A549 (cell line): ENCODE measurements around the gene MYO10. TPM values are rescaled to one million over a fixed set of nuclear protein-coding genes. Genes with fewer than 3 reads are reported as not detected.

Experiments
- ATAC-seq, 2 experiments: fragments of 200-7000 bp in 1 of 2; fragments of >200 bp in 1 of 2; cut with Nextera tagmentation in 1 of 2; cut with Tn5 transposase in 1 of 2; 3 replicates each; pipeline versions ENCODE4 v1.8.0 to v1.9.1; 2018 to 2020; ENCODE audit warnings: mild to moderate bottlenecking in 1 of 2, moderate library complexity in 1 of 2
- CTCF ChIA-PET: fragments of 300-600 bp; sonication (Branson Sonifier 250); formaldehyde crosslinking; extraction: SDS; loops from one replicate; lab custom pipeline; 2021; ENCODE audit warnings: antibody characterized with exemption, inconsistent platforms; lab: Yijun Ruan, JAX
- POLR2A ChIA-PET: fragments of 350-600 bp; formaldehyde crosslinking; extraction: SDS; loops from one replicate; lab custom pipeline; 2021; ENCODE audit warnings: antibody characterized with exemption, inconsistent platforms; lab: Yijun Ruan, JAX
- DNase-seq, 2 experiments: peaks; one replicate each; pipeline versions ENCODE4 v3.0.0 to v3.0.0-alpha.2; 2011 to 2016; ENCODE audit warnings: low read depth in 1 of 2, low spot score in 1 of 2
- FAIRE-seq: peaks from 2 replicates; lab custom pipeline; 2011; peaks lifted over from hg19 to GRCh38; lab: Jason Lieb, UNC
- H3K27ac ChIP-seq, 2 experiments: fragments of >200 bp; sonication (Bioruptor Twin); formaldehyde crosslinking; 3 replicates each; pipeline ENCODE4 v1.5.1; 2016 to 2017
- H3K4me1 ChIP-seq: fragments of >200 bp; sonication (Bioruptor Twin); formaldehyde crosslinking; 3 replicates; pipeline ENCODE4 v1.6.1; 2016
- H3K4me2 ChIP-seq: fragments of >200 bp; sonication (Bioruptor Twin); formaldehyde crosslinking; 3 replicates; pipeline ENCODE4 v1.6.1; 2016
- H3K4me3 ChIP-seq: fragments of >200 bp; sonication (Bioruptor Twin); formaldehyde crosslinking; 3 replicates; pipeline ENCODE4 v1.5.1; 2016
- H3K9me3 ChIP-seq: fragments of >200 bp; sonication (Bioruptor Twin); formaldehyde crosslinking; 3 replicates; pipeline ENCODE4 v1.6.1; 2016
- ATOH8 ChIP-seq: fragments of 250-450 bp; sonication (Bioruptor Pico); IDR thresholded peaks from 2 replicates; pipeline ENCODE4 v1.5.0; 2020; ENCODE audit warnings: low read depth, mild to moderate bottlenecking, moderate library complexity
- CBX2 ChIP-seq: fragments of 200-600 bp; sonication (generic); IDR thresholded peaks from 2 replicates; pipeline ENCODE4 v1.6.1; 2016; ENCODE audit warnings: low read depth, mild to moderate bottlenecking, borderline replicate concordance
- CHD2 ChIP-seq: fragments of 150-350 bp; IDR thresholded peaks from 2 replicates; pipeline ENCODE4 v1.6.1; 2014; ENCODE audit warnings: low read length; ENCODE audit not compliant: partially characterized antibody
- E2F6 ChIP-seq: IDR thresholded peaks from 2 replicates; pipeline ENCODE4 v1.6.1; 2012; ENCODE audit warnings: low read depth, borderline replicate concordance
- EHMT2 ChIP-seq: fragments of 200-600 bp; sonication (generic); IDR thresholded peaks from 2 replicates; pipeline ENCODE4 v1.6.1; 2016; ENCODE audit warnings: antibody characterized with exemption, low read depth, mild to moderate bottlenecking, moderate library complexity
- ELK1 ChIP-seq: fragments of 150-350 bp; IDR thresholded peaks from 2 replicates; pipeline ENCODE4 v1.6.1; 2014; ENCODE audit warnings: low read depth, mild to moderate bottlenecking, low read length
- EP300 ChIP-seq, 2 experiments: fragments of >200 bp; sonication (Bioruptor Twin); formaldehyde crosslinking; IDR thresholded peaks; 2 replicates in 1 of 2; 3 replicates in 1 of 2; pipeline ENCODE4 v1.6.1; 2016 to 2017
- ESRRA ChIP-seq: fragments of 150-350 bp; IDR thresholded peaks from 2 replicates; pipeline ENCODE4 v1.6.1; 2014; ENCODE audit warnings: mild to moderate bottlenecking, low read length, borderline replicate concordance
- FOSB ChIP-seq: fragments of 250-450 bp; sonication (Bioruptor Pico); IDR thresholded peaks from 2 replicates; pipeline ENCODE4 v1.5.0; 2020; ENCODE audit warnings: mild to moderate bottlenecking, moderate library complexity
- FOSL2 ChIP-seq, 2 experiments: fragments of 450-650 bp in 1 of 2; fragments of >200 bp in 1 of 2; sonication (Bioruptor Twin) in 1 of 2; formaldehyde crosslinking; IDR thresholded peaks; 2 replicates each; pipeline versions ENCODE4 v1.5.0 to v1.6.1; 2016 to 2020; ENCODE audit warnings: mild to moderate bottlenecking in 1 of 2, moderate library complexity in 1 of 2
- FOXS1 ChIP-seq: fragments of 250-450 bp; sonication (Bioruptor Pico); IDR thresholded peaks from 2 replicates; pipeline ENCODE4 v1.5.0; 2020; ENCODE audit warnings: mild to moderate bottlenecking, moderate library complexity
- HDAC2 ChIP-seq: fragments of 200-600 bp; sonication (generic); IDR thresholded peaks from 2 replicates; pipeline ENCODE4 v1.6.1; 2016
- HEYL ChIP-seq: fragments of 250-450 bp; sonication (Bioruptor Pico); IDR thresholded peaks from 2 replicates; pipeline ENCODE4 v1.8.0; 2021; ENCODE audit warnings: mild to moderate bottlenecking, moderate library complexity
- HOXB13 ChIP-seq: fragments of 250-450 bp; sonication (Bioruptor Pico); IDR thresholded peaks from 2 replicates; pipeline ENCODE4 v1.5.0; 2020; ENCODE audit warnings: low read depth, mild to moderate bottlenecking, moderate library complexity
- JUN ChIP-seq, 2 experiments: fragments of >200 bp; sonication (Bioruptor Twin); formaldehyde crosslinking; IDR thresholded peaks; 2 replicates in 1 of 2; 3 replicates in 1 of 2; pipeline ENCODE4 v1.6.1; 2016 to 2017
- JUNB ChIP-seq: fragments of >200 bp; sonication (Bioruptor Twin); formaldehyde crosslinking; IDR thresholded peaks from 2 replicates; pipeline ENCODE4 v1.6.1; 2016
- KDM1A ChIP-seq: fragments of 200-600 bp; sonication (generic); IDR thresholded peaks from 2 replicates; pipeline ENCODE4 v1.6.1; 2016; ENCODE audit warnings: low read depth, mild to moderate bottlenecking
- KDM5A ChIP-seq: fragments of 200-600 bp; sonication (generic); IDR thresholded peaks from 2 replicates; pipeline ENCODE4 v1.6.1; 2016; ENCODE audit warnings: antibody characterized with exemption, mild to moderate bottlenecking
- MAZ ChIP-seq: fragments of 150-350 bp; IDR thresholded peaks from 2 replicates; pipeline ENCODE4 v1.6.1; 2014; ENCODE audit warnings: antibody characterized with exemption, low read depth, low read length, borderline replicate concordance
- NFE2L2 ChIP-seq: fragments of 150-350 bp; conservative IDR thresholded peaks from 2 replicates; pipeline ENCODE4 v1.6.1; 2014; ENCODE audit warnings: low read length
- POLR2A ChIP-seq: IDR thresholded peaks from 2 replicates; pipeline ENCODE4 v1.6.1; 2012; ENCODE audit warnings: mild to moderate bottlenecking, low read length
- POLR2AphosphoS2 ChIP-seq: conservative IDR thresholded peaks from 2 replicates; pipeline ENCODE4 v1.6.1; 2012; ENCODE audit warnings: low read length, improper control_type of control experiment, inconsistent platforms
- RCOR1 ChIP-seq: fragments of 150-350 bp; IDR thresholded peaks from 2 replicates; pipeline ENCODE4 v1.6.1; 2014; ENCODE audit warnings: antibody characterized with exemption, low read length, low read depth
- REST ChIP-seq: fragments of 200-600 bp; sonication (generic); IDR thresholded peaks from 2 replicates; pipeline ENCODE4 v1.6.1; 2016; ENCODE audit warnings: antibody characterized with exemption, mild to moderate bottlenecking, moderate library complexity
- RFX5 ChIP-seq: fragments of 450-650 bp; IDR thresholded peaks from 2 replicates; pipeline ENCODE4 v1.7.1; 2014; ENCODE audit warnings: antibody characterized with exemption, mild to moderate bottlenecking, moderate library complexity
- RNF2 ChIP-seq: fragments of 200-600 bp; sonication (generic); IDR thresholded peaks from 2 replicates; pipeline ENCODE4 v1.6.1; 2016; ENCODE audit warnings: low read depth, mild to moderate bottlenecking, antibody characterized with exemption, moderate library complexity, borderline replicate concordance
- TFCP2L1 ChIP-seq: fragments of 250-450 bp; sonication (Bioruptor Pico); IDR thresholded peaks from 2 replicates; pipeline ENCODE4 v1.5.0; 2021; ENCODE audit warnings: mild to moderate bottlenecking
- USF2 ChIP-seq: fragments of 450-650 bp; IDR thresholded peaks from 2 replicates; pipeline ENCODE4 v1.6.1; 2014; ENCODE audit warnings: antibody characterized with exemption
- ZC3H11A ChIP-seq: fragments of 450-650 bp; IDR thresholded peaks from 2 replicates; pipeline ENCODE4 v1.6.1; 2014; ENCODE audit warnings: antibody characterized with exemption, mild to moderate bottlenecking
- WGBS: methylation state at CpG from one replicate; pipeline ENCODE4 v1.1.6; 2017; ENCODE audit errors: missing lambda C conversion rate; 5-methylcytosine and 5-hydroxymethylcytosine counted together
- polyA plus RNA-seq, 4 experiments: library from polyadenylated mRNA; depleted of rRNA in 3 of 4; stranded (reverse); fragments of >200 nt; fragmentation: RNase III in 1 of 4; extraction: RNeasy Plus Mini Kit Qiagen cat#74134 plus additional on column Dnase treatment in 1 of 4; gene quantifications; 2 replicates in 3 of 4; 3 replicates in 1 of 4; pipeline ENCODE4 v1.2.3, GENCODE V29; 2011 to 2017
- TF ChIP-seq, protein P1 (sequence below): IDR thresholded peaks from 2 replicates; pipeline ENCODE4 v1.6.1; 2012

MYO10 gene
- polyA plus RNA-seq, 2 of the 4 experiments (the other 2 are of a cell fraction) = 68.0 to 68.5 TPM

DNA sequence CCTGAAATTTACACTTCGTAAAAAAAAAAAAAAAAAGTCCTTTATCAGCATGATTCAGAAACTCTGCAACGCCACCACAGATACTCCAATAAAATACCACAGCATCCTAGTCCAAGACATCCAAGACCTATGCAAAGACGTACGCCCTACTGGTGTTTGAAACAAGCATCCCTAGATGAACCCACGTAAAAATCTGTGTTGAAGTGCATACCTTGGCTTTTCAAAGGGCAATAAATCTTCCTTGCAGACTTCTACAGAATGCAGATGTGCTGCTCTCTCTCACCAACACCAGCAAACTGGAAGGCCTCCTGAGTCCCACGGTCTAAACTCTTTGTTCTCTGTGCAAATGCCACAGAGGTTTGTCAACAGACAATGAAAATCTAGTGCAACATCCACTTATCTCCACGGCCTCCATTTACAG lies 38.8 kb downstream of the MYO10 start (continued):
- no peak for TF ChIP-seq REST
- TF ChIP-seq RNF2 = no peak
- TF ChIP-seq ZC3H11A = no peak
- TF ChIP-seq HOXB13 (CRISPR knock-in tag) = peak; percentile 56; the same call in 1 of the 2 replicates
- TF ChIP-seq CHD2 = no peak
- no peak for TF ChIP-seq ELK1
- no peak; the same call in 1 of the 2 replicates for TF ChIP-seq HEYL
- TF ChIP-seq EHMT2 = no peak
- TF ChIP-seq KDM1A = no peak
- TF ChIP-seq JUNB = peak; percentile 44; the same call in 1 of the 2 replicates
- TF ChIP-seq HDAC2 = no peak
- no peak for TF ChIP-seq POLR2AphosphoS2
- TF ChIP-seq FOXS1 = no peak
- no peak for TF ChIP-seq MAZ
- no peak; the same call in 1 of the 2 replicates for TF ChIP-seq TFCP2L1 (CRISPR knock-in tag)
- TF ChIP-seq RFX5 = no peak
- TF ChIP-seq NFE2L2 = peak; percentile 86
- TF ChIP-seq EP300 (IDR thresholded peaks at IDR 0.05) = peak; percentile 80 to 88
- peak; percentile 62 to 82; a peak in 4 of 5 replicates for TF ChIP-seq JUN (IDR thresholded peaks at IDR 0.05)
- no peak for TF ChIP-seq USF2
- TF ChIP-seq RCOR1 = no peak
- no peak for TF ChIP-seq E2F6
- TF ChIP-seq, all 56 proteins: peak for 15

GRCh38 chr5:16896767-16897166 lies 39.3 kb downstream of the MYO10 start:
- DNase-seq = no peak
- 4% methylated on average over 4 of the region's 4 CpGs for WGBS
- H3K27ac ChIP-seq = peak overlapping the region; percentile 95
- FAIRE-seq = no peak
- H3K4me1 ChIP-seq = peaks cover 93% of the 10 kb centered on the region
- peak overlapping the region; percentile 91 for H3K4me2 ChIP-seq
- H3K4me3 ChIP-seq = peak overlapping the region; percentile 30
- ChIA-PET POLR2A (interaction anchor here (0.7 kb wide), 2 partner anchors 18 to 40 kb away, joined by 3 read pairs; partner anchors contain the start of gene MYO10), CTCF (interaction anchor here (0.7 to 2.9 kb wide), 8 partner anchors 9 to 293 kb away, joined by 3 to 14 read pairs (median 3); no protein-coding TSS in a partner anchor)
- no peaks in the 10 kb centered on the region for H3K9me3 ChIP-seq
- ATAC-seq = no peak
- peak; percentile 31; the same call in 1 of the 2 replicates for TF ChIP-seq FOXS1
- TF ChIP-seq POLR2AphosphoS2 = 0 out of 2 replicates have a peak, but pooled peaks have one; percentile 45
- no peak for TF ChIP-seq HEYL
- no peak for TF ChIP-seq JUN (IDR thresholded peaks at IDR 0.05)
- TF ChIP-seq, protein P1, sequence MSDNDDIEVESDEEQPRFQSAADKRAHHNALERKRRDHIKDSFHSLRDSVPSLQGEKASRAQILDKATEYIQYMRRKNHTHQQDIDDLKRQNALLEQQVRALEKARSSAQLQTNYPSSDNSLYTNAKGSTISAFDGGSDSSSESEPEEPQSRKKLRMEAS = no peak
- TF ChIP-seq POLR2A = no peak
- no peak for TF ChIP-seq USF2
- TF ChIP-seq ATOH8 (CRISPR knock-in tag) = no peak
- no peak for TF ChIP-seq ESRRA
- no peak for TF ChIP-seq FOSB (CRISPR knock-in tag)
- TF ChIP-seq E2F6 = no peak
- TF ChIP-seq CBX2 = no peak
- no peak for TF ChIP-seq EP300 (IDR thresholded peaks at IDR 0.05)
- no peak for TF ChIP-seq KDM5A
- no peak for TF ChIP-seq HOXB13 (CRISPR knock-in tag)
- no peak for TF ChIP-seq ZC3H11A
- TF ChIP-seq FOSL2 (IDR thresholded peaks at IDR 0.05) = no peak
- no peak for TF ChIP-seq FOSL2 (CRISPR knock-in tag; IDR thresholded peaks at IDR 0.05)
